ENCODE results near the gene SAP30.

- no peak for TF ChIP-seq CTCF (IDR thresholded peaks at IDR 0.05)
- no peak for TF ChIP-seq POLR2A (IDR thresholded peaks at IDR 0.05)
These were observed 43.7 kb downstream of the SAP30 start for GRCh38 chr4:173414456-173414855.
